HG03520 (cell line): ENCODE results near the gene PDE4D.
"Not testable (repeated sequence)": the region's sequence is repeated elsewhere in the genome, so short reads cannot be mapped to it uniquely, and the experiment has no call there.

Source experiments
- ATAC-seq: cut with Tn5 transposase; IDR thresholded peaks from one replicate; pipeline ENCODE4 v1.9.1; 2021; ENCODE audit warnings: mild to moderate bottlenecking, moderate library complexity; ENCODE audit not compliant: unreplicated experiment

The PDE4D gene

GRCh38 chr5:59770953-59771352 lies 122.6 kb downstream of the PDE4D start:
- ATAC-seq = no peak

GRCh38 chr5:59769832-59770231 lies 123.7 kb downstream of the PDE4D start:
- no peak for ATAC-seq

- ATAC-seq = no peak
Observed at GRCh38 chr5:59769041-59769360, 124.5 kb downstream of the PDE4D start.

- ATAC-seq = no peak
Observed at GRCh38 chr5:59768152-59769040, 125.1 kb downstream of the PDE4D start.

- no peak for ATAC-seq
Observed at GRCh38 chr5:59767681-59768151, 125.8 kb downstream of the PDE4D start.

- ATAC-seq = no peak
Observed at GRCh38 chr5:59767211-59767605, 126.3 kb downstream of the PDE4D start.

- no peak for ATAC-seq
Observed at GRCh38 chr5:59766427-59767210, 126.9 kb downstream of the PDE4D start.

GRCh38 chr5:59765446-59765845 lies 128.1 kb downstream of the PDE4D start:
- no peak for ATAC-seq

- ATAC-seq = no peak
Observed at GRCh38 chr5:59764361-59764760, 129.2 kb downstream of the PDE4D start.

GRCh38 chr5:59763541-59763940 lies 130.0 kb downstream of the PDE4D start:
- ATAC-seq = no peak

- ATAC-seq = not testable (repeated sequence)
Observed at GRCh38 chr5:59762232-59762631, 131.3 kb downstream of the PDE4D start.

GRCh38 chr5:59760785-59761348 lies 132.7 kb downstream of the PDE4D start:
- peak; percentile 83 for ATAC-seq

GRCh38 chr5:59759600-59760351 lies 133.8 kb downstream of the PDE4D start:
- no peak for ATAC-seq

- ATAC-seq = no peak
Observed at GRCh38 chr5:59758566-59758965, 135.0 kb downstream of the PDE4D start.

- no peak for ATAC-seq
Observed at GRCh38 chr5:59757442-59757841, 136.1 kb downstream of the PDE4D start.

GRCh38 chr5:59756373-59757035 lies 137.0 kb downstream of the PDE4D start:
- ATAC-seq = no peak

- ATAC-seq = no peak
Observed at GRCh38 chr5:59755476-59755875, 138.1 kb downstream of the PDE4D start.

GRCh38 chr5:59753599-59753998 lies 139.9 kb downstream of the PDE4D start:
- no peak for ATAC-seq

GRCh38 chr5:59749782-59750520 lies 143.6 kb downstream of the PDE4D start:
- ATAC-seq = no peak
